VCaP (cell line): ENCODE results near the gene TMEM229A.

Experiments
- H3K27ac ChIP-seq: fragments of 450-650 bp; 2 replicates; pipeline ENCODE4 v1.5.1; 2017
- CTCF ChIP-seq: fragments of 450-650 bp; conservative IDR thresholded peaks from 2 replicates; pipeline ENCODE4 v1.5.1; 2017; ENCODE audit warnings: mild to moderate bottlenecking, moderate library complexity

The TMEM229A gene

DNA sequence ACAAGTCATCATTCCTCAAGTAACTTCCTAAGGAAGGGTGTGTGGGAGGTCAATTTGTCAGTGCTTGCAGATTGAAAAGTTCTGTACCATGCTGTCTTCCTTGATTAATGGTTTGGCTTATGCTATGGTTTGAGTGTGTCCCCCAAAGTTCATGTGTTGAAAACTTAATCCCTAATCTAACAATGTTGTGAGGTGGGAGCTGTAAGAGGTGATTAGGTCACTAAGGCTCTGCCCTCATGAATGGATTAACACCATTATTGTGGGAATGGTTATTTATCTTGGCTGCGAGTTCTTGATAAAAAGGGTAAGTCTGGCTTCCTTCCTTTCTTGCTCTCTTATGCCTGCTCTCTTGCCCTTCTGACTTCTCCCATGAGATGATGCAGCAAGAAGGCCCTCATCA lies 29.3 kb upstream of the TMEM229A start:
- H3K27ac ChIP-seq = no peak overlapping the region
- no peak for TF ChIP-seq CTCF

- TF ChIP-seq CTCF = no peak
- H3K27ac ChIP-seq = no peak overlapping the region
Measured at GRCh38 chr7:124060528-124060927, 27.7 kb upstream of the TMEM229A start.

GRCh38 chr7:124059375-124059774 lies 26.5 kb upstream of the TMEM229A start:
- no peak overlapping the region for H3K27ac ChIP-seq
- TF ChIP-seq CTCF = no peak

- no peak for TF ChIP-seq CTCF
- no peak overlapping the region for H3K27ac ChIP-seq
Measured at GRCh38 chr7:124058515-124058914, 25.6 kb upstream of the TMEM229A start.

- TF ChIP-seq CTCF = no peak
- no peak overlapping the region for H3K27ac ChIP-seq
Measured at GRCh38 chr7:124057872-124058271, 25.0 kb upstream of the TMEM229A start.

DNA sequence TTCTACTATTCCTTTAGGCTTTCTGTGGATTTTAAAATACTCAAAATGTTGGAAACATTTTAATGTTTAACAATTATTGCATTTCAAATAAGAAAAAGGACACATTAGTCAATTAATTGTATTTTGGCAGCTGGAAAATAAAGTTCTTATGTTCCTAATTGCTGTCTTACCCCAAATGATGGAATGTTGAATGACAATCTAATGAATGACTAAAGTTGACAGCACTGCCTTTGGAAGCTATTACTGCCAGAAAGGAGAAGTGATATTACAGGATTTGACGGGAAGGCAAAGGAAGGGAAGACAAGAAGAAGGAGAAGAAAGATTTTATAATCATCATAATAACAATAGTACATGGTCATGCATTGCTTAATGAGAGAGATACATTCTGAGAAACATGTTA lies 23.4 kb upstream of the TMEM229A start:
- no peak for TF ChIP-seq CTCF

GRCh38 chr7:124051681-124052377 lies 19.0 kb upstream of the TMEM229A start:
- H3K27ac ChIP-seq = no peak overlapping the region
- no peak for TF ChIP-seq CTCF

More for the DNA sequence above, 23.4 kb upstream of the TMEM229A start:
- H3K27ac ChIP-seq = no peak overlapping the region
